Measurements from ENCODE around the gene WDR4.

Gene WDR4

GRCh38 chr21:42835611-42836401, 43.5 kb downstream of the WDR4 start:
- Histone ChIP-seq H3K36me3 (ENCODE audit: insufficient read depth, low read length) (peaks cover 20% of the 10 kb centered on the region), H3K27me3 (ENCODE audit: insufficient read depth, low read length) (no peaks in the 10 kb centered on the region), H3K4me1 (ENCODE audit: insufficient read depth, low read length, severe bottlenecking) (no peaks in the 10 kb centered on the region), H3F3A (ENCODE audit: insufficient read depth, low read length) (no peaks in the 10 kb centered on the region), H3K9ac (ENCODE audit: low read length) (no peak overlapping the region), H4K20me1 (ENCODE audit: insufficient read depth, low read length) (no peaks in the 10 kb centered on the region), H3K9me3 (ENCODE audit: low read length) (no peaks in the 10 kb centered on the region), H3K4me3 (ENCODE audit: low read depth, low read length, poor library complexity, severe bottlenecking) (no peak overlapping the region), H3K27ac (ENCODE audit: low read depth, low read length, poor library complexity, severe bottlenecking) (no peak overlapping the region), H2AFZ (ENCODE audit: low read length) (no peak overlapping the region), H3K79me2 (ENCODE audit: insufficient read depth, low read length) (no peaks in the 10 kb centered on the region), H3K9me2 (ENCODE audit: low read depth, low read length) (no peaks in the 10 kb centered on the region), H3K4me2 (ENCODE audit: low read length) (no peak overlapping the region)
- TF ChIP-seq, protein P1, sequence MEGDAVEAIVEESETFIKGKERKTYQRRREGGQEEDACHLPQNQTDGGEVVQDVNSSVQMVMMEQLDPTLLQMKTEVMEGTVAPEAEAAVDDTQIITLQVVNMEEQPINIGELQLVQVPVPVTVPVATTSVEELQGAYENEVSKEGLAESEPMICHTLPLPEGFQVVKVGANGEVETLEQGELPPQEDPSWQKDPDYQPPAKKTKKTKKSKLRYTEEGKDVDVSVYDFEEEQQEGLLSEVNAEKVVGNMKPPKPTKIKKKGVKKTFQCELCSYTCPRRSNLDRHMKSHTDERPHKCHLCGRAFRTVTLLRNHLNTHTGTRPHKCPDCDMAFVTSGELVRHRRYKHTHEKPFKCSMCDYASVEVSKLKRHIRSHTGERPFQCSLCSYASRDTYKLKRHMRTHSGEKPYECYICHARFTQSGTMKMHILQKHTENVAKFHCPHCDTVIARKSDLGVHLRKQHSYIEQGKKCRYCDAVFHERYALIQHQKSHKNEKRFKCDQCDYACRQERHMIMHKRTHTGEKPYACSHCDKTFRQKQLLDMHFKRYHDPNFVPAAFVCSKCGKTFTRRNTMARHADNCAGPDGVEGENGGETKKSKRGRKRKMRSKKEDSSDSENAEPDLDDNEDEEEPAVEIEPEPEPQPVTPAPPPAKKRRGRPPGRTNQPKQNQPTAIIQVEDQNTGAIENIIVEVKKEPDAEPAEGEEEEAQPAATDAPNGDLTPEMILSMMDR (IDR thresholded peaks at IDR 0.05; ENCODE audit: low read length): no peak
- no peak for TF ChIP-seq EZH2 (IDR thresholded peaks at IDR 0.05; ENCODE audit: borderline replicate concordance, low read length)

- H3K9me2 ChIP-seq (ENCODE audit: low read depth, low read length): no peaks in the 10 kb centered on the region
- no peaks in the 10 kb centered on the region for H3K79me2 ChIP-seq (ENCODE audit: insufficient read depth, low read length)
- peaks cover 14% of the 10 kb centered on the region for H3K36me3 ChIP-seq (ENCODE audit: insufficient read depth, low read length)
- no peaks in the 10 kb centered on the region for H3F3A ChIP-seq (ENCODE audit: insufficient read depth, low read length)
- no peak overlapping the region for H3K9ac ChIP-seq (ENCODE audit: low read length)
- H2AFZ ChIP-seq (ENCODE audit: low read length): no peak overlapping the region
- TF ChIP-seq, protein P1 (IDR thresholded peaks at IDR 0.05; ENCODE audit: low read length): no peak
- no peak for TF ChIP-seq EZH2 (IDR thresholded peaks at IDR 0.05; ENCODE audit: borderline replicate concordance, low read length)
- H3K4me3 ChIP-seq (ENCODE audit: low read depth, low read length, poor library complexity, severe bottlenecking): no peak overlapping the region
- H3K4me1 ChIP-seq (ENCODE audit: insufficient read depth, low read length, severe bottlenecking): no peaks in the 10 kb centered on the region
- H3K4me2 ChIP-seq (ENCODE audit: low read length): no peak overlapping the region
- no peaks in the 10 kb centered on the region for H4K20me1 ChIP-seq (ENCODE audit: insufficient read depth, low read length)
- H3K27me3 ChIP-seq (ENCODE audit: insufficient read depth, low read length): no peaks in the 10 kb centered on the region
- H3K27ac ChIP-seq (ENCODE audit: low read depth, low read length, poor library complexity, severe bottlenecking): no peak overlapping the region
- H3K9me3 ChIP-seq (ENCODE audit: low read length): no peaks in the 10 kb centered on the region
Measured at GRCh38 chr21:42835211-42835610, 44.1 kb downstream of the WDR4 start.

DNA sequence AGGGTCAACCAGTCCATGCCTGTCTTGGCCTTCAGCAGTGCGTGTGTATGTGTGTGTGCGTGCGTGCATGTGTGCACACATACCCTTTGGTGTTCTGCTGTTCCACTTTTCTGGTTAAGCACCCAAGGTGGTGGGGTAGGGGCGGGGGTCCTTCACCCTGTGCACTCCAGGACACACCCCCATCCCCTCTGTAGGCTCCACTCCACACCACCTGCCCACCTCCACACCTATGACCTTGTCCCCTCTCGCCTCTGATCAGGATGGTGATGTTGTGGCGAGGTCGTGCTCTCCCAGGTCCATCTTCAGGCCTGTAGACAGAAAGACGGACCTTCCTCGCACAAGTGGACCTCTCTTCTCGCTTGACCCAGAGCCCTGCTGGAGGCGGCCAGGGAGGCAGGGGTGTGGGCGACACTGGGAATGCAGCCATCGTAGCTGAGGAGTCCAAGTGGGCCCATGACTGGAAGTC, 44.6 kb downstream of the WDR4 start:
- peaks cover 3% of the 10 kb centered on the region; the same call in 1 of the 2 replicates for H3K27me3 ChIP-seq (ENCODE audit: insufficient read depth, low read length)
- H3K4me1 ChIP-seq (ENCODE audit: insufficient read depth, low read length, severe bottlenecking): no peaks in the 10 kb centered on the region
- no peak overlapping the region for H3K27ac ChIP-seq (ENCODE audit: low read depth, low read length, poor library complexity, severe bottlenecking)
- H3K4me3 ChIP-seq (ENCODE audit: low read depth, low read length, poor library complexity, severe bottlenecking): no peak overlapping the region
- peaks cover 9% of the 10 kb centered on the region for H3K36me3 ChIP-seq (ENCODE audit: insufficient read depth, low read length)
- no peaks in the 10 kb centered on the region for H3K9me3 ChIP-seq (ENCODE audit: low read length)
- no peak overlapping the region for H2AFZ ChIP-seq (ENCODE audit: low read length)
- no peaks in the 10 kb centered on the region for H3F3A ChIP-seq (ENCODE audit: insufficient read depth, low read length)
- H4K20me1 ChIP-seq (ENCODE audit: insufficient read depth, low read length): no peaks in the 10 kb centered on the region
- TF ChIP-seq, protein P1 (IDR thresholded peaks at IDR 0.05; ENCODE audit: low read length): no peak
- TF ChIP-seq EZH2 (IDR thresholded peaks at IDR 0.05; ENCODE audit: borderline replicate concordance, low read length): no peak
- no peak overlapping the region for H3K9ac ChIP-seq (ENCODE audit: low read length)
- H3K4me2 ChIP-seq (ENCODE audit: low read length): no peak overlapping the region
- no peaks in the 10 kb centered on the region for H3K79me2 ChIP-seq (ENCODE audit: insufficient read depth, low read length)
- H3K9me2 ChIP-seq (ENCODE audit: low read depth, low read length): no peaks in the 10 kb centered on the region
